Keratinocyte (primary cell): ENCODE results near the gene C2orf92. TPM values are rescaled to one million over a fixed set of nuclear protein-coding genes. Genes with fewer than 3 reads are reported as not detected.

ENCODE experiments used
- DNase-seq: peaks from one replicate; pipeline ENCODE4 v3.0.0-alpha.2; 2011; ENCODE audit warnings: low read depth, missing footprints, low spot score
- FAIRE-seq: peaks from 2 replicates; lab custom pipeline; 2011; peaks lifted over from hg19 to GRCh38; lab: Jason Lieb, UNC
- H2AFZ ChIP-seq: 2 replicates; pipeline ENCODE4 v1.6.0; 2012; ENCODE audit warnings: low read length, control low read depth, inconsistent platforms; ENCODE audit not compliant: control insufficient read depth
- H3K27ac ChIP-seq: 2 replicates; pipeline ENCODE4 v1.5.1; 2011; ENCODE audit warnings: low read length; ENCODE audit not compliant: control insufficient read depth, insufficient read depth
- H3K27me3 ChIP-seq: 3 replicates; pipeline ENCODE4 v1.6.0; 2011; ENCODE audit warnings: low read length; ENCODE audit not compliant: control insufficient read depth, insufficient read depth; ENCODE audit errors: extremely low read depth
- H3K36me3 ChIP-seq, 2 experiments: 2 replicates in 1 of 2; 3 replicates in 1 of 2; pipeline ENCODE4 v1.5.1; 2011; ENCODE audit warnings: low read length in 2 of 2, mild to moderate bottlenecking in 1 of 2; ENCODE audit not compliant: control insufficient read depth in 2 of 2, insufficient read depth in 2 of 2; ENCODE audit errors: extremely low read depth in 1 of 2
- H3K4me1 ChIP-seq: 3 replicates; pipeline ENCODE4 v1.5.1; 2011; ENCODE audit warnings: low read length; ENCODE audit not compliant: control insufficient read depth, insufficient read depth; ENCODE audit errors: extremely low read depth
- H3K4me2 ChIP-seq: 3 replicates; pipeline ENCODE4 v1.6.0; 2011; ENCODE audit warnings: low read depth, low read length; ENCODE audit not compliant: control insufficient read depth, insufficient read depth; ENCODE audit errors: extremely low read depth
- H3K4me3 ChIP-seq, 3 experiments: fragments of 200-600 bp in 1 of 3; sonication (generic) in 1 of 3; 2 replicates in 2 of 3; 3 replicates in 1 of 3; pipeline ENCODE4 v1.5.1; 2011 to 2016; ENCODE audit warnings: low read length in 3 of 3, mild to moderate bottlenecking in 3 of 3, control low read depth in 2 of 3, inconsistent platforms in 1 of 3, low read depth in 1 of 3, mixed read lengths in 1 of 3, mixed run types in 1 of 3, moderate library complexity in 1 of 3; ENCODE audit not compliant: control insufficient read depth in 2 of 3, insufficient read depth in 2 of 3; ENCODE audit errors: extremely low read depth in 1 of 3
- H3K79me2 ChIP-seq: 2 replicates; pipeline ENCODE4 v1.6.0; 2012; ENCODE audit warnings: low read length; ENCODE audit not compliant: control insufficient read depth, insufficient read depth
- H3K9ac ChIP-seq: 3 replicates; pipeline ENCODE4 v1.6.0; 2011; ENCODE audit warnings: low read length; ENCODE audit not compliant: control insufficient read depth, insufficient read depth; ENCODE audit errors: extremely low read depth
- H3K9me1 ChIP-seq: 3 replicates; pipeline ENCODE4 v1.6.0; 2011; ENCODE audit warnings: low read length; ENCODE audit not compliant: control insufficient read depth, insufficient read depth; ENCODE audit errors: extremely low read depth
- H3K9me3 ChIP-seq: 2 replicates; pipeline ENCODE4 v1.5.1; 2012; ENCODE audit warnings: low read depth, low read length; ENCODE audit not compliant: control insufficient read depth
- H4K20me1 ChIP-seq: 3 replicates; pipeline ENCODE4 v1.6.0; 2011; ENCODE audit warnings: low read length; ENCODE audit not compliant: control insufficient read depth, insufficient read depth; ENCODE audit errors: extremely low read depth
- EZH2 ChIP-seq: IDR thresholded peaks from one replicate; pipeline ENCODE4 v1.6.1; 2012; ENCODE audit warnings: inconsistent platforms, mild to moderate bottlenecking, low read length, moderate library complexity
- dilution Hi-C: fragments of 300-500 bp; cut with MboI; formaldehyde crosslinking; loops from one replicate; pipeline ENCODE4 v1.7.0; 2020; ENCODE audit warnings: low sequenced_read_pairs; ENCODE audit not compliant: extremely low pct_ligation_motif_present
- polyA plus RNA-seq, 5 experiments: library from polyadenylated mRNA; depleted of rRNA in 3 of 5; stranded (reverse) in 3 of 5; stranded (forward) in 1 of 5; unstranded in 1 of 5; fragments of >200 nt; gene quantifications; 1 replicate in 1 of 5; 2 replicates in 3 of 5; 3 replicates in 1 of 5; pipeline versions ENCODE4 v1.2.1 to v1.2.3, GENCODE V29; 2011 to 2012; ENCODE audit warnings: missing spikeins in 2 of 5, low read depth in 1 of 5, low replicate concordance in 1 of 5
- TF ChIP-seq, protein P1 (sequence below), 3 experiments: IDR thresholded peaks in 1 of 3; conservative IDR thresholded peaks in 1 of 3; optimal IDR thresholded peaks in 1 of 3; 2 replicates in 2 of 3; 3 replicates in 1 of 3; pipeline versions ENCODE3 to v1.5.1; 2011; ENCODE audit warnings: low read length in 3 of 3, mild to moderate bottlenecking in 3 of 3, moderate library complexity in 2 of 3, control low read depth in 1 of 3, inconsistent platforms in 1 of 3; ENCODE audit not compliant: insufficient read depth in 2 of 3; ENCODE audit errors: extremely low read depth in 1 of 3

C2orf92 gene
- polyA plus RNA-seq, 1 donor (not counting 4 experiments of a cell fraction or from before 2014, with no cell fraction given) = 1.6 TPM

DNA sequence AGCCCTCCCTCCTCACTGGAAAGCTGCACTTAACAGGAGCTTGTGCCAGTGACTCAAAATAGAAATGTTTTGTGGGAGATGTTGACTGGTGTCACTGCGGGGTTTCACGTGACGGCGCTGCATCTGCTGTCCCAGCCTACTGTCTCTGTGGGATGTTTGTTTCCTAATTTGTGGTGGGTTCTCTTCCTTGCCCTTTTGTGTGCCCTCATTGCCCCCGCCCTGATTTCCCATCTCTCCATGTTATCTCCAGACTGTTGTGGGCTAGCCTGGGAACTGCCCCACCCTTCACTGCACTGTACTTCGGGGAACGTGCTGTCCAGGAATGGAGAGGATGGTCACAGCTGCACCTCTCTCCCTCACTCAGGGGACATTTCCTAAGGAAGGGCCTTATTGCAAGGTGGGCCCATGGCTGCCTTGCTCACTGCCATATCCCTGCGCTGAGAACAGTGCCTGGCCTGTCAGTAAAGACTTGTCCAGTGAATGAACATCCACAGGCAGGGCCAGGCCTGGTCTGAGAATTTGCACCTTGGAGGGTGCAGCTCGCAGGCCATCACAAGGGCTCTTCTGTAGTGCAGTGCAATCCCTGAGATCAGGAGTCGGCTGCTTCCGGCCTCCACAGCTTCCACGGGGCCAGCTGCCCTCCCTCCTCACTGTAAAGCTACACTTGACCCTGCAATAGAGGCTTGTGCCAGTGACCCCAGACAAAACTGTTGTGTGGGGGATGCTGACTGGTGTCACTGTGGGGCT, 61.9 kb downstream of the C2orf92 start:
- no peaks in the 10 kb centered on the region for H3K79me2 ChIP-seq
- no peaks in the 10 kb centered on the region for H3K9me1 ChIP-seq
- H3K27ac ChIP-seq = no peak overlapping the region
- H3K36me3 ChIP-seq = no peaks in the 10 kb centered on the region
- no peak overlapping the region for H3K9ac ChIP-seq
- H3K4me2 ChIP-seq = no peak overlapping the region
- FAIRE-seq = no peak
- TF ChIP-seq EZH2 = no peak
- TF ChIP-seq, protein P1, sequence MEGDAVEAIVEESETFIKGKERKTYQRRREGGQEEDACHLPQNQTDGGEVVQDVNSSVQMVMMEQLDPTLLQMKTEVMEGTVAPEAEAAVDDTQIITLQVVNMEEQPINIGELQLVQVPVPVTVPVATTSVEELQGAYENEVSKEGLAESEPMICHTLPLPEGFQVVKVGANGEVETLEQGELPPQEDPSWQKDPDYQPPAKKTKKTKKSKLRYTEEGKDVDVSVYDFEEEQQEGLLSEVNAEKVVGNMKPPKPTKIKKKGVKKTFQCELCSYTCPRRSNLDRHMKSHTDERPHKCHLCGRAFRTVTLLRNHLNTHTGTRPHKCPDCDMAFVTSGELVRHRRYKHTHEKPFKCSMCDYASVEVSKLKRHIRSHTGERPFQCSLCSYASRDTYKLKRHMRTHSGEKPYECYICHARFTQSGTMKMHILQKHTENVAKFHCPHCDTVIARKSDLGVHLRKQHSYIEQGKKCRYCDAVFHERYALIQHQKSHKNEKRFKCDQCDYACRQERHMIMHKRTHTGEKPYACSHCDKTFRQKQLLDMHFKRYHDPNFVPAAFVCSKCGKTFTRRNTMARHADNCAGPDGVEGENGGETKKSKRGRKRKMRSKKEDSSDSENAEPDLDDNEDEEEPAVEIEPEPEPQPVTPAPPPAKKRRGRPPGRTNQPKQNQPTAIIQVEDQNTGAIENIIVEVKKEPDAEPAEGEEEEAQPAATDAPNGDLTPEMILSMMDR (optimal IDR thresholded peaks at IDR 0.05 in 1 of 3, IDR thresholded peaks at IDR 0.05 in 1 of 3, conservative IDR thresholded peaks at IDR 0.05 in 1 of 3; ENCODE audit: extremely low read depth in 1 of 3, insufficient read depth in 2 of 3, low read length in 3 of 3) = no peak
- H4K20me1 ChIP-seq = no peaks in the 10 kb centered on the region
- H3K4me1 ChIP-seq = peaks cover 9% of the 10 kb centered on the region
- dilution Hi-C loops = no loop called here
- peaks cover 3% of the 10 kb centered on the region for H3K9me3 ChIP-seq
- no peak for DNase-seq
- H3K27me3 ChIP-seq = no peaks in the 10 kb centered on the region
- H3K4me3 ChIP-seq = no peak overlapping the region
- H2AFZ ChIP-seq = no peak overlapping the region

DNA sequence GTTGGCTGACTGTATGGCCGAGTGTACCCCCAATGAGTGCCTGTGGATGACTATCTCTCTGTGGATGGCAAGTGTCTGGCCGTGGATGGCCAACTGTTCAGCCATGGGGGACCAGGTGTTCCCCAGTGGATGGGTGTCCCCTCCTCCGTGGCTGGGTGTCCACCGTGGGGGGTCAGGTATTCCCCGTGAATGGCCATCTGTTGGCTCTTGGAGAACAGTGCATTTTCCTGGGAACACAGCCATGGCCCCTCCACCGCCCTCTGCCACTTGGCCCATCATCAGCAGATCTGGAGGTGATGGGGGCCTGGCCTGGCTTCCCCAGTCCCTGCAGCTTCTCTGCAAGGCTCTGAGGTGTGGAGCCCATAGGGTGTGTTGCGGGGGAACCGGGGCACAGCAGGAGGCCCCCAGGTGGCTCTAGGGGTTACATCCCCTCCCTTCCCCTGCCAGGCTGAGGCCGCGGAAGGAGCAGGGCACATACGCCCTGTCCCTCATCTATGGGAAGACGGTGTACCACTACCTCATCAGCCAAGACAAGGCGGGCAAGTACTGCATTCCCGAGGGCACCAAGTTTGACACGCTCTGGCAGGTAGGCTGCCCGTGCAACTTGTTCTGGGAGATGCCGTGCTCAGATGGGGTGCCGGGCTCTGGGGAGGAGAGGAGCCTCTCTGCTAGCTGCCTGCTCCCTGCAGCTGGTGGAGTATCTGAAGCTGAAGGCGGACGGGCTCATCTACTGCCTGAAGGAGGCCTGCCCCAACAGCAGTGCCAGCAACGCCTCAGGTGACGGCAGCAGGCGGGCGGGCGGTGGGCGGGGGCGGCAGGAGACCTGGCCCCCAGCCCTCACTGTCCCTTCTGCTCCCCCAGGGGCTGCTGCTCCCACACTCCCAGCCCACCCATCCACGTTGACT, 63.2 kb downstream of the C2orf92 start:
- Histone ChIP-seq H3K4me1 (peaks cover 9% of the 10 kb centered on the region), H3K79me2 (no peaks in the 10 kb centered on the region), H3K36me3 (no peaks in the 10 kb centered on the region), H3K4me3 (no peak overlapping the region), H3K9me3 (peaks cover 3% of the 10 kb centered on the region), H3K9ac (no peak overlapping the region), H3K4me2 (no peak overlapping the region), H3K9me1 (no peaks in the 10 kb centered on the region), H3K27me3 (no peaks in the 10 kb centered on the region), H4K20me1 (no peaks in the 10 kb centered on the region), H3K27ac (no peak overlapping the region), H2AFZ (no peak overlapping the region)
- no peak for FAIRE-seq
- no peak for DNase-seq
- TF ChIP-seq, protein P1 (optimal IDR thresholded peaks at IDR 0.05 in 1 of 3, IDR thresholded peaks at IDR 0.05 in 1 of 3, conservative IDR thresholded peaks at IDR 0.05 in 1 of 3; ENCODE audit: extremely low read depth in 1 of 3, insufficient read depth in 2 of 3, low read length in 3 of 3) = no peak
- TF ChIP-seq EZH2 = no peak
- dilution Hi-C loops = no loop called here
